Measurements from ENCODE around the gene FAM216B. TPM values are rescaled to one million over a fixed set of nuclear protein-coding genes. Genes with fewer than 3 reads are reported as not detected.
"Not testable (repeated sequence)": the region's sequence is repeated elsewhere in the genome, so short reads cannot be mapped to it uniquely, and the experiment has no call there.

Gene FAM216B
- total RNA-seq, 2 donors from 2014 or later = not detected

- Histone ChIP-seq H3K36me3 (ENCODE audit: control insufficient read depth, insufficient read depth, low read length) (no peaks in the 10 kb centered on the region), H3K9ac (ENCODE audit: extremely low read depth, low read length, poor library complexity, severe bottlenecking) (no peak overlapping the region), H3K9me3 (ENCODE audit: control insufficient read depth, low read length) (peaks cover 11% of the 10 kb centered on the region), H3K4me3 (ENCODE audit: low read length) (no peak overlapping the region), H3K27ac (ENCODE audit: low read depth, low read length) (no peak overlapping the region), H3K4me1 (ENCODE audit: control insufficient read depth, insufficient read depth, low read length) (no peaks in the 10 kb centered on the region), H3K27me3 (ENCODE audit: control insufficient read depth, insufficient read depth, low read length, poor library complexity, severe bottlenecking) (no peaks in the 10 kb centered on the region)
- Mint-ChIP-seq H3K27ac (no peak overlapping the region), H3K36me3 (ENCODE audit: low read depth) (peaks cover 14% of the 10 kb centered on the region), H3K4me1 (peaks cover 3% of the 10 kb centered on the region), H3K27me3 (ENCODE audit: insufficient read depth) (no peaks in the 10 kb centered on the region), H3K9me3 (peaks cover 27% of the 10 kb centered on the region), H3K4me3 (no peak overlapping the region)
- WGBS, 2 experiments (ENCODE audit: insufficient coverage in 1 of 2, insufficient read length in 1 of 2) = 90 to 94% methylated on average over 2 of the region's 2 CpGs
- no peak for DNase-seq
- peak; percentile 46 for TF ChIP-seq CTCF (conservative IDR thresholded peaks at IDR 0.05)
Measured at GRCh38 chr13:42816538-42816937, 35.2 kb downstream of the FAM216B start.

- not testable (repeated sequence) for H3K27ac ChIP-seq (ENCODE audit: low read depth, low read length)
Measured at GRCh38 chr13:42819687-42820086, 38.3 kb downstream of the FAM216B start.

GRCh38 chr13:42820451-42820850 lies 39.1 kb downstream of the FAM216B start:
- H3K9me3 ChIP-seq (ENCODE audit: control insufficient read depth, low read length) = peaks cover 11% of the 10 kb centered on the region
- WGBS, 2 experiments (ENCODE audit: insufficient coverage in 1 of 2, insufficient read length in 1 of 2) = 88 to 89% methylated on average over 3 to 4 of the region's 4 CpGs
- H3K27me3 ChIP-seq (ENCODE audit: control insufficient read depth, insufficient read depth, low read length, poor library complexity, severe bottlenecking) = no peaks in the 10 kb centered on the region
- H3K36me3 Mint-ChIP-seq (ENCODE audit: low read depth) = peaks cover 14% of the 10 kb centered on the region
- no peak for TF ChIP-seq CTCF (conservative IDR thresholded peaks at IDR 0.05)
- peaks cover 3% of the 10 kb centered on the region for H3K4me1 Mint-ChIP-seq
- no peak overlapping the region for H3K4me3 ChIP-seq (ENCODE audit: low read length)
- no peak overlapping the region for H3K4me3 Mint-ChIP-seq
- no peak overlapping the region for H3K27ac ChIP-seq (ENCODE audit: low read depth, low read length)
- H3K9ac ChIP-seq (ENCODE audit: extremely low read depth, low read length, poor library complexity, severe bottlenecking) = no peak overlapping the region
- no peaks in the 10 kb centered on the region for H3K4me1 ChIP-seq (ENCODE audit: control insufficient read depth, insufficient read depth, low read length)
- peaks cover 3% of the 10 kb centered on the region for H3K27me3 Mint-ChIP-seq (ENCODE audit: insufficient read depth)
- H3K9me3 Mint-ChIP-seq = peaks cover 26% of the 10 kb centered on the region
- H3K27ac Mint-ChIP-seq = no peak overlapping the region
- DNase-seq = no peak
- H3K36me3 ChIP-seq (ENCODE audit: control insufficient read depth, insufficient read depth, low read length) = no peaks in the 10 kb centered on the region

More at GRCh38 chr13:42819687-42820086, 38.3 kb downstream of the FAM216B start:
- not testable (repeated sequence) for H3K36me3 ChIP-seq (ENCODE audit: control insufficient read depth, insufficient read depth, low read length); H3K4me1 ChIP-seq (ENCODE audit: control insufficient read depth, insufficient read depth, low read length); H3K9ac ChIP-seq (ENCODE audit: extremely low read depth, low read length, poor library complexity, severe bottlenecking); H3K27me3 Mint-ChIP-seq (ENCODE audit: insufficient read depth); H3K4me3 ChIP-seq (ENCODE audit: low read length); H3K4me3 Mint-ChIP-seq; DNase-seq; H3K27me3 ChIP-seq (ENCODE audit: control insufficient read depth, insufficient read depth, low read length, poor library complexity, severe bottlenecking); H3K4me1 Mint-ChIP-seq; H3K27ac Mint-ChIP-seq
- 88 to 100% methylated on average over 1 of the region's 1 CpG for WGBS, 2 experiments (ENCODE audit: insufficient coverage in 1 of 2, insufficient read length in 1 of 2)
- peaks cover 11% of the 10 kb centered on the region for H3K9me3 ChIP-seq (ENCODE audit: control insufficient read depth, low read length)
- Mint-ChIP-seq H3K9me3 (peaks cover 26% of the 10 kb centered on the region), H3K36me3 (ENCODE audit: low read depth) (peaks cover 14% of the 10 kb centered on the region)

- no peak for DNase-seq
- TF ChIP-seq CTCF (conservative IDR thresholded peaks at IDR 0.05) = no peak
- H3K27me3 ChIP-seq (ENCODE audit: control insufficient read depth, insufficient read depth, low read length, poor library complexity, severe bottlenecking) = no peaks in the 10 kb centered on the region
- no peaks in the 10 kb centered on the region for H3K4me1 ChIP-seq (ENCODE audit: control insufficient read depth, insufficient read depth, low read length)
- Mint-ChIP-seq H3K36me3 (ENCODE audit: low read depth) (peaks cover 14% of the 10 kb centered on the region), H3K9me3 (peaks cover 26% of the 10 kb centered on the region), H3K27ac (no peak overlapping the region), H3K27me3 (ENCODE audit: insufficient read depth) (peaks cover 3% of the 10 kb centered on the region), H3K4me3 (no peak overlapping the region), H3K4me1 (peaks cover 3% of the 10 kb centered on the region)
- H3K36me3 ChIP-seq (ENCODE audit: control insufficient read depth, insufficient read depth, low read length) = no peaks in the 10 kb centered on the region
- peaks cover 11% of the 10 kb centered on the region for H3K9me3 ChIP-seq (ENCODE audit: control insufficient read depth, low read length)
- WGBS, 2 experiments (ENCODE audit: insufficient coverage in 1 of 2, insufficient read length in 1 of 2) = 94% methylated on average over 1 of the region's 1 CpG; no CpG with 5 or more reads in 1 of the 2 experiments
- H3K9ac ChIP-seq (ENCODE audit: extremely low read depth, low read length, poor library complexity, severe bottlenecking) = no peak overlapping the region
- no peak overlapping the region for H3K27ac ChIP-seq (ENCODE audit: low read depth, low read length)
- H3K4me3 ChIP-seq (ENCODE audit: low read length) = no peak overlapping the region
Measured at GRCh38 chr13:42821437-42821836, 40.1 kb downstream of the FAM216B start.
